Tibial nerve (tissue), 4 donors: Measurements from ENCODE around the gene ATF7IP. TPM values are rescaled to one million over a fixed set of nuclear protein-coding genes. Genes with fewer than 3 reads are reported as not detected.

ENCODE experiments used
- DNase-seq, 2 donors: peaks; one replicate each; pipeline ENCODE4 v3.0.0-alpha.2; 2019; ENCODE audit warnings: low spot score in 2 of 2
- H3K27ac ChIP-seq, 4 donors: fragments of 200-600 bp; sonication (generic) in 3 of 4; one replicate each; pipeline ENCODE4 v1.5.1; 2017 to 2019; ENCODE audit warnings: mild to moderate bottlenecking in 1 of 4
- H3K27me3 ChIP-seq, 2 donors: fragments of 200-600 bp; sonication (generic) in 1 of 2; one replicate each; pipeline versions ENCODE4 v1.5.1 to v1.6.0; 2017 to 2019
- H3K36me3 ChIP-seq, 3 donors: fragments of 200-600 bp; sonication (generic); one replicate each; pipeline ENCODE4 v1.5.1; 2018 to 2019
- H3K4me1 ChIP-seq, 4 donors: fragments of 200-600 bp; sonication (generic) in 3 of 4; one replicate each; pipeline ENCODE4 v1.5.1; 2017 to 2019
- H3K4me3 ChIP-seq, 4 donors: fragments of 200-600 bp; sonication (generic) in 3 of 4; one replicate each; pipeline ENCODE4 v1.5.1; 2017 to 2019; ENCODE audit warnings: mild to moderate bottlenecking in 1 of 4, moderate library complexity in 1 of 4
- H3K9me3 ChIP-seq, 4 donors: fragments of 200-600 bp; sonication (generic) in 3 of 4; one replicate each; pipeline ENCODE4 v1.5.1; 2017 to 2019
- EP300 ChIP-seq, 2 donors: sonication (generic); formaldehyde crosslinking; IDR thresholded peaks; one replicate each; pipeline ENCODE4 v1.6.1; 2017; ENCODE audit warnings: antibody characterized with exemption in 2 of 2, mild to moderate bottlenecking in 1 of 2
- POLR2A ChIP-seq, 2 donors: fragments of 450-650 bp; IDR thresholded peaks; one replicate each; pipeline ENCODE4 v1.6.1; 2017; ENCODE audit warnings: antibody characterized with exemption in 2 of 2, mild to moderate bottlenecking in 2 of 2, moderate library complexity in 2 of 2
- WGBS, 2 donors: methylation state at CpG; one replicate each; pipeline ENCODE4 v1.1.5; 2018; 5-methylcytosine and 5-hydroxymethylcytosine counted together
- total RNA-seq, 4 donors: library from RNA; depleted of rRNA; stranded (reverse); fragments of >200 nt; gene quantifications; one replicate each; pipeline ENCODE4 v1.1.0, GENCODE V29; 2016
- TF ChIP-seq, protein P1 (sequence below), 5 experiments: fragments of 200-600 bp in 3 of 5; fragments of 450-650 bp in 2 of 5; sonication (generic) in 3 of 5; IDR thresholded peaks; one replicate each; pipeline ENCODE4 v1.5.1; 2016 to 2019; ENCODE audit warnings: antibody characterized with exemption in 5 of 5, mild to moderate bottlenecking in 3 of 5, moderate library complexity in 2 of 5

ATF7IP gene
- total RNA-seq, 4 donors from 2014 or later: 35.5 to 63.4 (median 48.2) TPM

DNA sequence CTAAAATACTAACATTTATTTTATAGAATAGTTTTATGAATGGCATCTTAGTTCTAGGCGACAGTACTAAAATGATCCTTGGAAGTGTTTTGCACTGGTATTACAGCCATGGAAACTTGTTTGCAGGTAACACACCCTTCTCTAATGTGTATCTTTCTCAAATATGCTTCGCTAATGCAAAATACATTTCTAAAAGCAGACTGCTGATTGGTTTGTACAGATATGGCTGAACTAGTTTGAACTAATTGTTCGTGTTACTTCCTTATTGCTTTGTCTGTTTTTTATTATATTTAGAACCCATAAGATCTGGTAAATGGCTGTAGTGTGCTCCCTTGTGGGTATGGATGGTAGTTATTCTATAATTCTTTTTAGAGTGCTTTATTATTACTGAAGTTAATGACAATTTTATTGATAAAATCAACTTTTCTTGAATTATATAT is 53.0 kb downstream of the ATF7IP start:
- DNase-seq: no peak
- WGBS, 2 donors: 29 to 37% methylated on average over 3 of the region's 3 CpGs
- H3K27me3 ChIP-seq: no peaks in the 10 kb centered on the region
- TF ChIP-seq POLR2A (IDR thresholded peaks at IDR 0.05): no peak
- TF ChIP-seq, protein P1, sequence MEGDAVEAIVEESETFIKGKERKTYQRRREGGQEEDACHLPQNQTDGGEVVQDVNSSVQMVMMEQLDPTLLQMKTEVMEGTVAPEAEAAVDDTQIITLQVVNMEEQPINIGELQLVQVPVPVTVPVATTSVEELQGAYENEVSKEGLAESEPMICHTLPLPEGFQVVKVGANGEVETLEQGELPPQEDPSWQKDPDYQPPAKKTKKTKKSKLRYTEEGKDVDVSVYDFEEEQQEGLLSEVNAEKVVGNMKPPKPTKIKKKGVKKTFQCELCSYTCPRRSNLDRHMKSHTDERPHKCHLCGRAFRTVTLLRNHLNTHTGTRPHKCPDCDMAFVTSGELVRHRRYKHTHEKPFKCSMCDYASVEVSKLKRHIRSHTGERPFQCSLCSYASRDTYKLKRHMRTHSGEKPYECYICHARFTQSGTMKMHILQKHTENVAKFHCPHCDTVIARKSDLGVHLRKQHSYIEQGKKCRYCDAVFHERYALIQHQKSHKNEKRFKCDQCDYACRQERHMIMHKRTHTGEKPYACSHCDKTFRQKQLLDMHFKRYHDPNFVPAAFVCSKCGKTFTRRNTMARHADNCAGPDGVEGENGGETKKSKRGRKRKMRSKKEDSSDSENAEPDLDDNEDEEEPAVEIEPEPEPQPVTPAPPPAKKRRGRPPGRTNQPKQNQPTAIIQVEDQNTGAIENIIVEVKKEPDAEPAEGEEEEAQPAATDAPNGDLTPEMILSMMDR (IDR thresholded peaks at IDR 0.05): peak; percentile 13 to 38 (median 27)
- TF ChIP-seq EP300 (IDR thresholded peaks at IDR 0.05): no peak
- H3K36me3 ChIP-seq: peaks cover 0 to 25% (median 3%) of the 10 kb centered on the region in 3 donors
- H3K27ac ChIP-seq: peak overlapping the region in 3 of 4 donors; percentile 47 to 61 (median 54)
- H3K4me3 ChIP-seq: peak overlapping the region in 3 of 4 donors; percentile 5 to 12 (median 10)
- peaks cover 0 to 20% (median 3%) of the 10 kb centered on the region in 4 donors for H3K9me3 ChIP-seq
- peaks cover 0 to 55% (median 8%) of the 10 kb centered on the region in 4 donors for H3K4me1 ChIP-seq

DNA sequence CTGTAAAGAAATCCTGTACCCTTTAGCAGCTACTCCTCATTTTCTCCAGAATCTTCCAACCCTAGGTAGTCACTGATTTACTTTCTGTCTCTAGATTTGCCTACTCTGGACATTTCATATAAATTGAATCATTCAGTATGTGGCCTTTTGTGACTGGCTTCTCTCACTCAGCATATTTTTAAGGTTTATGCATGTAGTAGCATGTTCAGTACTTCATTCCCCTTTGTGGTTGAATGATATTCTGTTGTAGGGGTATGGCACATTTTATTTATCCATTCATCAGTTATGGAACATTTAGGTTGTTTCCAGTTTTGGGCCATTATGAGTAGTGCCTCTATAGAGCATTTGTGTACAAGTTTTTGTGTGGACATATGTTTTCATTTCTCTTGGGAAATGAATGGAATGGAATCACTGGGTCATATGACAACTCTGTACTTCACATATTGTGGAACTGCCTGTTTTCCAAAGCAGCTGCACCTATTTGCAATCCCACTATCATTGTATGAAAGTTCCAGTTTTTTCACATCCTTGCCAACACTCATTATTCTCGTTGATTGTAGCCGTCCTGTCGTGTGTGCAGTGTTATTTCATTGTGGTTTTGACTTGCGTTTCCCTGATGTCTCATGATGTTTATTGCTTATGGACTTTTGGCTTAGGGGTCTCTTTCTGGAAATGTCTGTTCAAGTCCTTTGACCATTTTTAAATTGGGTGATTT is 57.2 kb downstream of the ATF7IP start:
- H3K4me3 ChIP-seq: no peak overlapping the region
- TF ChIP-seq, protein P1 (IDR thresholded peaks at IDR 0.05): no peak
- no peak for TF ChIP-seq POLR2A (IDR thresholded peaks at IDR 0.05)
- TF ChIP-seq EP300 (IDR thresholded peaks at IDR 0.05): no peak
- peaks cover 0 to 55% (median 3%) of the 10 kb centered on the region in 3 donors for H3K36me3 ChIP-seq
- no peak for DNase-seq
- WGBS, 2 donors: 93 to 95% methylated on average over 4 of the region's 4 CpGs
- no peaks in the 10 kb centered on the region for H3K27me3 ChIP-seq
- H3K9me3 ChIP-seq: peaks cover 0 to 20% (median 3%) of the 10 kb centered on the region in 4 donors
- no peak overlapping the region for H3K27ac ChIP-seq
- H3K4me1 ChIP-seq: peaks cover 0 to 31% (median 8%) of the 10 kb centered on the region in 4 donors

DNA sequence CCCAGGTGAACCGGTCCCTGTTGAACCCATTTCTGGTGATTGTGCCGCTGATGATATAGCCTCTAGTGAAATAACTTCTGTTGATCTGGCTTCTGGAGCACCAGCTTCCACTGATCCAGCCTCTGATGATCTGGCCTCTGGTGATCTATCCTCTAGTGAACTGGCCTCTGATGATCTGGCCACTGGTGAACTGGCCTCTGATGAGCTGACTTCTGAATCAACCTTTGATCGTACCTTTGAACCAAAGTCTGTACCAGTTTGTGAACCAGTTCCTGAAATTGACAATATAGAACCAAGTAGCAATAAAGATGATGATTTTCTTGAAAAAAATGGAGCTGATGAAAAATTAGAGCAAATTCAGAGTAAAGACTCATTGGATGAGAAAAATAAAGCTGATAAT is 59.1 kb downstream of the ATF7IP start:
- no peak for DNase-seq
- H3K9me3 ChIP-seq: peaks cover 0 to 20% (median 3%) of the 10 kb centered on the region in 4 donors
- peaks cover 0 to 27% (median 6%) of the 10 kb centered on the region in 4 donors for H3K4me1 ChIP-seq
- H3K36me3 ChIP-seq: peaks cover 0 to 59% (median 3%) of the 10 kb centered on the region in 3 donors
- H3K4me3 ChIP-seq: no peak overlapping the region
- 94 to 100% methylated on average over 3 of the region's 3 CpGs for WGBS, 2 donors
- H3K27ac ChIP-seq: no peak overlapping the region
- H3K27me3 ChIP-seq: no peaks in the 10 kb centered on the region
- TF ChIP-seq, protein P1 (IDR thresholded peaks at IDR 0.05): no peak
- TF ChIP-seq POLR2A (IDR thresholded peaks at IDR 0.05) (no peak), EP300 (IDR thresholded peaks at IDR 0.05) (no peak)

DNA sequence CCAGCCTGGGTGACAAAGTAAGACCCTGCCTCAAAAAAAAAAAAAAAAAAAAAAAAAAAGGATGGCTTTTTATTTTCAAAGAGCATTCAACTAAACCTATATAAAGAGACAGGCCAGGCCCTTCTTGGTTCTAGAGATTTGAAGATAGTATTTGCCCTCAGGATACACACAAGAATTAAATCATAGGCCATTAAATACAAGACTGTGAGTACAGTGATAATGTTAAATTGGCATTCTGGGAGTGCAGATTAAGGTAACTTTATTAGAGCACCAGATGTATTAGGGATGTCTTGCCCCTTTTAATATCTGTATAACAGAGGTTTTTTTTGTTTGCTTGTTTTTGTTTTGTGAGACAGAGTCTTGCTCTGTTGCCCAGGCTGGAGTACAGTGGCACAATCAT is 61.3 kb downstream of the ATF7IP start:
- H3K27ac ChIP-seq: no peak overlapping the region
- peaks cover 0 to 22% (median 7%) of the 10 kb centered on the region in 4 donors for H3K4me1 ChIP-seq
- DNase-seq: no peak
- H3K9me3 ChIP-seq: peaks cover 0 to 25% (median 1%) of the 10 kb centered on the region in 4 donors
- H3K4me3 ChIP-seq: no peak overlapping the region
- peaks cover 0 to 63% (median 0%) of the 10 kb centered on the region in 3 donors for H3K36me3 ChIP-seq
- TF ChIP-seq POLR2A (IDR thresholded peaks at IDR 0.05) (no peak), EP300 (IDR thresholded peaks at IDR 0.05) (no peak)
- TF ChIP-seq, protein P1 (IDR thresholded peaks at IDR 0.05): no peak
- H3K27me3 ChIP-seq: no peaks in the 10 kb centered on the region

DNA sequence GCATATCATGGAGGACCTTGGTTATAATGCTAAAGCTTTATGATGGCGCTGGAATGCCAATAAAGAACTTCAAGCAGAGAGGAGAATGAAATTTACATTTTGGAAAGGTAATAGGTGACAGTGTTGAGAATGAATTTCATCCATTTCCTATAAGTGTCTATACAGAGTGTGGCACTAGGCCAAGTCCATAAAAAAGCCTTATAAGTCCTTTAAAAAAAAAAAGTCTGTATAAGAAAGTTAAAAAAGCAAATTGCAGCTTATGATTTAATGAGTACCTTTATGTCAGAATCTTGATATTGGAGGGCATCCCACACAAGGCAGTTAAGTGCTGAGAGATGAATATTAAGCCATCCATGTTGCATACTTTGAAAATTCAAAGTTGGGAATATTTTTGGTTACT is 62.4 kb downstream of the ATF7IP start:
- H3K4me1 ChIP-seq: peaks cover 0 to 32% (median 7%) of the 10 kb centered on the region in 4 donors
- H3K4me3 ChIP-seq: no peak overlapping the region
- DNase-seq: no peak
- peaks cover 0 to 14% (median 0%) of the 10 kb centered on the region in 4 donors for H3K9me3 ChIP-seq
- peaks cover 0 to 56% (median 0%) of the 10 kb centered on the region in 3 donors for H3K36me3 ChIP-seq
- H3K27ac ChIP-seq: no peak overlapping the region
- no peaks in the 10 kb centered on the region for H3K27me3 ChIP-seq
- 92 to 100% methylated on average over 1 of the region's 1 CpG for WGBS, 2 donors
- TF ChIP-seq POLR2A (IDR thresholded peaks at IDR 0.05): no peak
- TF ChIP-seq EP300 (IDR thresholded peaks at IDR 0.05): no peak
- TF ChIP-seq, protein P1 (IDR thresholded peaks at IDR 0.05): no peak
